Putamen (tissue), 1 donor: ENCODE data around the gene CHST11.

Experiments
- DNase-seq: peaks from one replicate; pipeline ENCODE4 v3.0.0-alpha.2; 2016; ENCODE audit warnings: low spot score

Gene CHST11

GRCh38 chr12:104697186-104697585 is 240.4 kb downstream of the CHST11 start:
- no peak for DNase-seq

- no peak for DNase-seq
These were observed 242.1 kb downstream of the CHST11 start for GRCh38 chr12:104698871-104699270.

GRCh38 chr12:104699489-104700190 is 242.9 kb downstream of the CHST11 start:
- DNase-seq, result no peak

GRCh38 chr12:104700324-104700723 is 243.6 kb downstream of the CHST11 start:
- no peak for DNase-seq

- no peak for DNase-seq
These were observed 244.6 kb downstream of the CHST11 start for GRCh38 chr12:104701301-104701700.

- DNase-seq, result no peak
These were observed 245.0 kb downstream of the CHST11 start for GRCh38 chr12:104701756-104702155.

DNA sequence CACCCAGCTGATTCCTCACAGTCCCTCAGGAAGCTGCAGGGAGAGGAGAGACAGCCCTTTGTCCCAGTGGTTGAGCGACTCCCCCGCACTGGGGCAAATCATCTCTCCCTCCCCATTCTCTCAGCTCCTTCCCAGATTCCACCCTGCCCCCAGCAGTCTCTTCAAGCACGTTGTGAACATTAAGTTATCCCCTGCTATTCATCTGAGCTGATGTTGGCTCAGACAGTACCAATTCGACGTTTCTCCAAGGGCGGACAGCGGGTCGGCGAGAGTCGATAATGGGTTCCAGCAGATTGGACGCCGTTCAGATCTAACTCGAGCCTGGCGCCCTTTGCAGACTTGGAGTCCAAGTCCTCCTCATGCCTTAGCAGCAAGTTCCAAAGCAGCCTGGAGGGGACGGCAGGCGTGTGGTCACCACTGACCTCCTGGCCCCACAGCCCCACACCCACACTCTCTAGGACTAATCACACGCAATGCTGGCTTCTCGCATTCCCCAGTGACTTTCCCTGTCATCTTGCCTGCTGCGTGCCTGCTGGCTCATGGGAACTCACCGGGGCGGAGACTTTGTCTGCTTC is 245.9 kb downstream of the CHST11 start:
- no peak for DNase-seq

DNA sequence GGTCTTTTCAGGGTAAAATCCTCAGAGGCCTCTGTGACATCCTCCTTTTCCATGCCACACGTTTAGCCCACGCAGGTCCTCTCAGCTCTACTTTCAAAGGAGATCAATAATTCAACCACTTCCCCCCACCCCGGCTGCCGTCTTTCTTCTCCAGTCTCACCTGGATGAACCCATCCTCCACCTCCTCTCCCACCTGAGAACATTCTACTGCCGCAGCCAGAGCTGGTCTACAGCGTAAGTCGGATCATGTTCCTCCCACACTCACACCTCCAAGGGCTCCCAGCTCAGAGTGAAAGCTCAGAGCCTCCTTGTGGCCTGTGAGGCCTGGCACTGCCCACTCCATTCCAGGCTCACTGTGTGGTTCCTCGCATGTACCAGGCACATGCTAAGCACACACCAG is 246.6 kb downstream of the CHST11 start:
- DNase-seq, result no peak

- DNase-seq, result no peak
These were observed 247.6 kb downstream of the CHST11 start for GRCh38 chr12:104704224-104704779.

GRCh38 chr12:104707194-104707593 is 250.4 kb downstream of the CHST11 start:
- no peak for DNase-seq

DNA sequence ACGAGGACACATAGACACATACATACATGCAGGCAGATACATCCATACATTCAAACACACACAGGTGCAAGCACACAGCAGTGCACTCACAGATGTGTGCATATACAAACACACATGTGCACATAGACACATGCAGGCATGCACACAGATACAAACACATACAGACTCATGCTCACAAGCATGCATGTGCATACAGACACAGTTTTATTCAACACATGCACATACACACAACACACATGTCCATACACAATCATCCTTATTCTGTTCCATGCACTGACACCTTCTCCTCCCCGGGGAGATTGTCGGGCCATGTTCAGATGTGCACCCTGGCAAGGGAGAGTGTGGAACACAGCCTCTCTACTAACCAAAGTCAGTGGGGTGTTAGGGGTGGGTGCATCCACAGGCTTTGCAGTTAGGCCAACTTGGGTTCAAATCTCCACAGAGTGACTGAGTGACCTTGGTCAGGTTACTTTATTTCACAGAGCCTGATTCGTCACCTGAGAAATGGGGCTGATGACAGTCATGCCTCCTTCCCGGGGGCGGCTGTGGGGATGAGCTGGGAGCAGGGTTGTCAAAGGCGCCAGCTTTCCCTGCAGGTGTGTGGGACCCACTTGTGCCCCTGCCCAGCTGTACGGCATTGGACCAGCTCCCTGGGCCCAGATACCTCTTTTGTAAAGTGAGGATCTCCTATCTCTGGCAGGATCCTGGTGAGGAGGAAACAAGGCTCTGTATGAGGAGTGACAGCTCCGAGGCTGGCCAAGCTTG is 251.2 kb downstream of the CHST11 start:
- no peak for DNase-seq

DNA sequence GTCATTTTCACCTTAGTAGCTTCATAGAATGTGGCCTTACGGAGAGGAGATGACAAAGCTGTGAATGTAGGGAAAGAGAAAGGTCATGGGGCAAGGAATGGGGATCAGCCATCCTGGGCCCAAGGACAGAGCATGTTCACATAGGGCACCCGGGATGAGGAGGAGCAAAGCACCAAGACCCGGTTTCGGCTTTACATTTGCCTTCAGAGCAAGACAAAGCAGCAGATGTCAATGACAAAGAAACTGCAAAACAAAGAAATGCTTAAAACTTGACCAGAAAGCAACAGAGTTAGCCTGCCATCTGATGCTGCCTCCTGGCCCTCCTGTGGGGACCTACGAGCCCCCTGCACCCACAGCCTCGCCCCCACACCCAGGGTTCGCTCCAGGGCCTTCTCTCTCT is 252.1 kb downstream of the CHST11 start:
- no peak for DNase-seq

DNA sequence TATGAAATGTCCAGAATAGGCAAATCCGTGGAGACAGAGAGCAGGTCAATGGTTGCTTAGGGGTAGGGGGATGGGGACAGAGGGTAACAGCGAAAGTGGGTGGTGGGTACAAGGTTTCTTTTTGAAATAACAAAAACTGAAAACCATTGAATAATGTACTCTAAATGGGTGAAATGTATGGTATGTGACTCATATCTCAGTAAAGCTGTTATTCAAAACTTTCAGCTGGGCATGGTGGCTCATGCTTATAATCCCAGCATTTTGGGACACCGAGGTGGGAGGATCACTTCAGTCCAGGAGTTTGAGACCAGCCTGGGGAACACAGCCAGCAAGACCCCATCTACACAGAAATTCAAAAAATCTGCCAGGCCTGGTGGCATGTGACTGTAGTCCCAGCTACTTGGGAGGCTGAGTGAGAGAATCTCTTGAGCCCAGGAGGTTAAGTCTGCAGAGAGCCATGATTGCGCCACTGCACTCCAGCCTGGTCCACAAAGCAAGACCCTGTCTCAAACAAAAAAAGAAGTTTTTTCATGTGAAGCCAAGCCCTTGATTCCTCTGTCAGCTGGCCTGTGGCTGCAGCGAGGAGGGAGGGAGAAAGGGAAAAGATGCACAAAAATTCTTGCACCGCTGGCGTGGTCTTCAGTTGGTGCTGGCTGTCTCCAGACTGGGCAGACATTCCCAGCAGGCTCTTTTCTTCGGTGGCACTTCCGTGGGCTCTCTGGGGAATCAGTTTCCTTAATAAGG is 253.1 kb downstream of the CHST11 start:
- DNase-seq, result no peak

GRCh38 chr12:104710940-104711689 is 254.4 kb downstream of the CHST11 start:
- peak; percentile 35 for DNase-seq

DNA sequence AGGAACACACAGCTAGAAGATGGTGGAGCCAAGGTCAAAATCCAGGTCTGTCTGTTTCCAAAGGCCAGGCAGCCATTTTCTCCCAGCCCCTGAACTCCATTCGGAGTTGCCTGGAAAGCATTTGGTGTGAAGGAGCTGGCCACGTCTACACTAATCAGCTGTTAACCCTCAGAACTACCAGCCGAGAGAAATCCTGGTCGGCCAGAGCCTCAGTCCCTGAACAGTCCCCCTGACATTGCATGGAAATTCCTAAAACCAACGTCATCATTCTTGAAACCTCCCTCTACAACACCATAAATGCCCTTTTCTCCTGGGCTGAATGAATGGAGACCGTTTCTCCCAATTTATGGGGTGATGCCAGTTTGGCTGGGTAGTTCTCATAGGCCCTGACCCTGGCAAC is 255.7 kb downstream of the CHST11 start:
- DNase-seq, result no peak

DNA sequence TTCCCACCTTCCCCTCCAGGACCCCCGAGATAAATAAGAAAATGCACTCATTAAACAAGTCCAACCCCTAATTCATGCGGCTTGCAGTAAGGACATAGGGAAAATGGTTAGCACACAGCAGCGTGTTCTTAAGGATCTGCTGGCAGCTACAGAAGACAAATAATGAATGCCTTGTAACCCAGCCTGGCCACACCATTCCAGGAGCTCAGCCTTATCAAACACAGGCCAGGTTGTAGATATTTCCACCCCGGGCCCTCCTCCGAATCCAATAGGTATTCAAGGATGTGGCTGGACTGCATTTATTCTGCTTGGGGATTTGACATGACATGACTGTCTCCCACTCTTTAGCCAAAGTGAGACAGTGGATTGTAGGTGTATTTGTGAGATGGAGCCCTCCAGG is 256.2 kb downstream of the CHST11 start:
- DNase-seq, result no peak

- DNase-seq, result no peak
These were observed 256.7 kb downstream of the CHST11 start for GRCh38 chr12:104713444-104713843.

DNA sequence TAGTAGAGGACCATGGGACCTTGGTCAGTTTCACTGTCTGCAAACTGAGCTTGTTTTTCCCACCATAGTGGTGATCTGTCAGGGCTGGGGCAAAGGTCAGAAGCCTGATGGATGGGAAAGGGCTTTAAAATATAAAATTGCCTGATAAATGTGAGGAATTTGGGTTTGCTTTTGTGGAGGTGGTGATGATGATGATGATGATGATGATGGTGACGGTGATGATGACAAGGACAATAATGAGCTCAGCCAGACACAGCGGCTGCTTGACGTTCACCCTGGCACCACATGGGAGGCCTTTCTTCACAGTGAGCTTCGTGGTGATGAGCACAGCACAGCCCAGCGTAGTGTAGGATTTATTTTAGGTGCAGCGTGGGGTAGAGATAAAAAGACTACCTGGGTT is 257.6 kb downstream of the CHST11 start:
- no peak for DNase-seq

- no peak for DNase-seq
These were observed 259.4 kb downstream of the CHST11 start for GRCh38 chr12:104716172-104716571.

DNA sequence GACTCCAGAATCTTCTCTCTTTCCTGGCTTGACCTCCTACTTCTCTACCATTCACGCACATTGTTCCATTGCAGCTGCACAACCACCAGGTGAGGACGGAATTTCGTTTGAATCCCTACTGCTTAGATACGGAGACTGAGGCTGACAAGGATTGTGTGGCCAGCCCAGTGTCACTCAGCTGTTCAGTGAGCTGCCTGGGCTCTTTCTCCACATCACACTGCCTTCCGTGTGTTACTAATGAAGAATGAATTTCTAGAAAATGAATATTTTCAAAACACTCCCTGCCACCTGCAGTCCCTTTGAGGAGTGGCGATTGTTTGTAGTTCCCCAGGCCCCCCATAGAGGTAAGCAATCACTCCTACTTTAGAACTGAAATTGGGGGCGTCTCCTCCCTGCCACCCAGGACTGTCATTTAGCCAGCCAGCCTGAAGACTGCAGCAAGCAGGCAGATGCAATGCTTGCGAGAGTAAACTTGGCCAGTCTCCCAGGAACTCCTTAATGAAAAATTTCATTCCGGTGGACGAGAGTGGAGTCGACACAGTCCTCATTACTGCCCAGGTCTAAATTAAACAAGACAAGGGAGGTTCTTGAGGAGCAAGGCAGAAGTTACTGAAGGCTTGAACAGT is 261.7 kb downstream of the CHST11 start:
- DNase-seq, result no peak

GRCh38 chr12:104719700-104720338 is 263.1 kb downstream of the CHST11 start:
- no peak for DNase-seq
